ENCODE data around the gene CD4. TPM values are rescaled to one million over a fixed set of nuclear protein-coding genes. Genes with fewer than 3 reads are reported as not detected.
A peak's percentile ranks its signal among the peaks of the same experiment; 100 is the strongest.

Gene CD4
- total and polyA plus RNA-seq, 2 donors (not counting 3 experiments of a cell fraction or from before 2014, with no cell fraction given): not detected

DNA sequence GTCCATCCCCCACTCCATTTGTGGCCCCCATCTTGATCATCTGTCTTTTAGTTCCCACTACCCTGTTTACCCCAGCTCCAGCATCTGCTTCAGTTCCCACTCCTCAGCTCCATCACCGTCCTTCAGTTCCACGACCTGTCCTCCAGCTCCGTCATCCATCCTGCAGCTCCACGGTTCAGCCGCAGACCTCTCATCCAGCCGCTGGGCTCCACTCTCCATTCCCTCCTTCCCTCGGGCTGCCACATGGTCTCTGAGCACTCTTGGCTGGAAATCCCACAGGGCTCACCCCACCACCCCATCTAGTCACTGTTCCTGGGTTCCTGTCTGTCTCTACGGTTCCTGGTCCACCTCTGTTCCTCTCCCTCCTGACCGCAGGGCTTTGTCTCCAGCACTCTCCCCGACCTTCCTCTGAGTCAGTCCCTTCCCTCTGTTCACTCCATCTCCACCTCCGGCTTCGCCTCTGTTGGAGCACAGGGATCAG lies 35.6 kb downstream of the CD4 start:
- Histone ChIP-seq H3K27me3 (ENCODE audit: control insufficient read depth in 2 of 2, insufficient read depth in 2 of 2, low read length in 2 of 2) (peaks cover 3% of the 10 kb centered on the region in 2 experiments), H3K27ac (ENCODE audit: insufficient read depth, low read depth, low read length) (no peak overlapping the region), H3K36me3 (ENCODE audit: control insufficient read depth in 2 of 2, extremely low read depth in 1 of 2, insufficient read depth in 2 of 2, low read length in 2 of 2) (no peaks in the 10 kb centered on the region), H3K4me1 (ENCODE audit: control insufficient read depth, extremely low read depth, insufficient read depth, low read length) (peaks cover 23% of the 10 kb centered on the region), H2AFZ (ENCODE audit: low read depth, low read length) (no peak overlapping the region), H3K9me1 (replicated peaks; ENCODE audit: control insufficient read depth, extremely low read depth, insufficient read depth, low read length) (no peaks in the 10 kb centered on the region), H3K79me2 (ENCODE audit: control insufficient read depth, insufficient read depth, low read length) (peaks cover 17% of the 10 kb centered on the region), H3K9me3 (replicated peaks; ENCODE audit: control insufficient read depth, insufficient read depth, low read length) (no peaks in the 10 kb centered on the region), H3K9ac (replicated peaks; ENCODE audit: extremely low read depth, insufficient read depth, low read length) (no peak overlapping the region), H4K20me1 (replicated peaks; ENCODE audit: control insufficient read depth, extremely low read depth, insufficient read depth, low read length) (no peaks in the 10 kb centered on the region), H3K4me2 (ENCODE audit: insufficient read depth, low read length) (no peak overlapping the region), H3K4me3 (replicated peaks in 1 of 3; ENCODE audit: insufficient read depth in 1 of 3, low read depth in 1 of 3, low read length in 3 of 3) (no peak overlapping the region)
- dilution Hi-C loops (cut with MboI; ENCODE audit: extremely low pct_ligation_motif_present, low sequenced_read_pairs) (no loop called here), intact Hi-C loops (cut with micrococcal nuclease) (loop anchor here (1.0 kb wide), 5 partner anchors 46 to 208 kb away; partner anchors contain the start of gene MLF2)
- TF ChIP-seq POLR2AphosphoS5 (IDR thresholded peaks at IDR 0.05; ENCODE audit: insufficient read depth, low read depth, low read length) (no peak), GATA2 (IDR thresholded peaks at IDR 0.05; ENCODE audit: insufficient read depth, insufficient read length, low read depth, low read length) (no peak), MYC (IDR thresholded peaks at IDR 0.05; ENCODE audit: low read depth, low read length) (no peak), FOS (IDR thresholded peaks at IDR 0.05; ENCODE audit: borderline replicate concordance, insufficient read depth, low read length) (peak; percentile 16)
- TF ChIP-seq, protein P1, sequence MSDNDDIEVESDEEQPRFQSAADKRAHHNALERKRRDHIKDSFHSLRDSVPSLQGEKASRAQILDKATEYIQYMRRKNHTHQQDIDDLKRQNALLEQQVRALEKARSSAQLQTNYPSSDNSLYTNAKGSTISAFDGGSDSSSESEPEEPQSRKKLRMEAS (IDR thresholded peaks at IDR 0.05; ENCODE audit: insufficient read depth, insufficient read length): no peak
- TF ChIP-seq, protein P2, sequence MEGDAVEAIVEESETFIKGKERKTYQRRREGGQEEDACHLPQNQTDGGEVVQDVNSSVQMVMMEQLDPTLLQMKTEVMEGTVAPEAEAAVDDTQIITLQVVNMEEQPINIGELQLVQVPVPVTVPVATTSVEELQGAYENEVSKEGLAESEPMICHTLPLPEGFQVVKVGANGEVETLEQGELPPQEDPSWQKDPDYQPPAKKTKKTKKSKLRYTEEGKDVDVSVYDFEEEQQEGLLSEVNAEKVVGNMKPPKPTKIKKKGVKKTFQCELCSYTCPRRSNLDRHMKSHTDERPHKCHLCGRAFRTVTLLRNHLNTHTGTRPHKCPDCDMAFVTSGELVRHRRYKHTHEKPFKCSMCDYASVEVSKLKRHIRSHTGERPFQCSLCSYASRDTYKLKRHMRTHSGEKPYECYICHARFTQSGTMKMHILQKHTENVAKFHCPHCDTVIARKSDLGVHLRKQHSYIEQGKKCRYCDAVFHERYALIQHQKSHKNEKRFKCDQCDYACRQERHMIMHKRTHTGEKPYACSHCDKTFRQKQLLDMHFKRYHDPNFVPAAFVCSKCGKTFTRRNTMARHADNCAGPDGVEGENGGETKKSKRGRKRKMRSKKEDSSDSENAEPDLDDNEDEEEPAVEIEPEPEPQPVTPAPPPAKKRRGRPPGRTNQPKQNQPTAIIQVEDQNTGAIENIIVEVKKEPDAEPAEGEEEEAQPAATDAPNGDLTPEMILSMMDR (IDR thresholded peaks at IDR 0.05; ENCODE audit: extremely low read depth in 1 of 2, insufficient read depth in 1 of 2, low read depth in 1 of 2, low read length in 2 of 2): no peak
- DNase-seq (ENCODE audit: low read depth, low spot score) (no peak), FAIRE-seq (no peak)
- ChIA-PET CTCF (interaction anchor here (0.6 to 12.0 kb wide), 23 partner anchors 10 to 271 kb away, joined by 3 to 148 read pairs (median 5); partner anchors contain the start of genes CD4, COPS7A, LAG3 and MLF2), POLR2A (interaction anchor here (1.1 kb wide), 1 partner anchor 59 kb away, joined by 4 read pairs; the partner anchor contains the start of gene PTMS)
- BruUV-seq (replicated peaks): no TSS peak
